EH (cell line): ENCODE measurements around the gene ACY1.
A peak's percentile ranks its signal among the peaks of the same experiment; 100 is the strongest.
"Not testable (repeated sequence)": the region's sequence is repeated elsewhere in the genome, so short reads cannot be mapped to it uniquely, and the experiment has no call there.

ENCODE experiments used
- DNase-seq: peaks from one replicate; pipeline ENCODE4 v3.0.0-alpha.2; 2015; ENCODE audit warnings: low read depth

ACY1 gene

DNA sequence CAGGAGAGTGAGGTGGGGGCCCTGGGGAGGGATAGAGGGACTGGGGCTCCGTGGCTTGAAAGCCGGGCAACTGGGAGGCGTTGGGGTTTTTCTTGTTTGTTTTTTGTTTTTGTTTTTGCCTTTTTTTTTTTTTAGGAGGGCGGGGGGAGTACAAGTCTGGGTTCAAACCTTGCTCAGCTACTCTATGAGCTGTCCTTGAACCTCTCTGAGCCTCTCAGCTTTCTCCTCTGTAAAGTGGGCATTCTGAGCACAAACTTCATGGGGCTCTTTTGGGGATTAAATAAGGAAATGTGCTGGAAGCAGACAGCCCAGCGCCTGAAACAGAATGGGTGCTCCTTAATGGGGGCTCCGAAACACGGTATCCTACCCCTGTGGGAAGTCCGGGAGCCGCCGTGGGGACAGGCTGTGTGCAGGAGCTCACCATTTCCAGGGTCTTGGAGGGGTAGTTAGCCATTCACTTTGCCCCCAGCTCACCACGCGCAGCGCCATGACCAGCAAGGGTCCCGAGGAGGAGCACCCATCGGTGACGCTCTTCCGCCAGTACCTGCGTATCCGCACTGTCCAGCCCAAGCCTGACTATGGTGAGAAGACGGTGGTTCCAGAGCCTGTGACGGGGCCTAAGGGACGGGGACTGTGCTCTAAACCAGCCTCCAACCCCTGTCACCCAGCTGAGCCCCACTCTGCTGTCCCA lies 388 bp downstream of the ACY1 start:
- DNase-seq = no peak

DNA sequence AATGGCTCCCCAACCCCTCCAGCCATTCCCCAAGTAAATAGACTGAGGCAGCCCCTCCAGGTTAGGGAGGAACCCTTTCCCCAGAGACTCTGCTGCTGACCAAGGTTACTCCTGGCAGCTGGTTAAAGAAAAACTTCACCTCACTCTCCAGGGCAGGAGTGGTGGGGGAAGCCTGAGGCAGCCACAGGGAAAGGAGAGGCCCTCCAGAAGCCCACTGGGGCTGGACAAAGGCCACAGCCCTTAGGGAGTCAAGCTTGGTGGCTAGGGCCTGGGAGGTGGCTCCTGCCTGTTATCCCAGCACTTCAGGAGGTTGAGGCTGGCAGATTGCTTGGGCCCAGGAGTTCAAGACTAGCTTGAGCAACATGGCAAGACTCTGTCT lies 923 bp downstream of the ACY1 start:
- DNase-seq = no peak

DNA sequence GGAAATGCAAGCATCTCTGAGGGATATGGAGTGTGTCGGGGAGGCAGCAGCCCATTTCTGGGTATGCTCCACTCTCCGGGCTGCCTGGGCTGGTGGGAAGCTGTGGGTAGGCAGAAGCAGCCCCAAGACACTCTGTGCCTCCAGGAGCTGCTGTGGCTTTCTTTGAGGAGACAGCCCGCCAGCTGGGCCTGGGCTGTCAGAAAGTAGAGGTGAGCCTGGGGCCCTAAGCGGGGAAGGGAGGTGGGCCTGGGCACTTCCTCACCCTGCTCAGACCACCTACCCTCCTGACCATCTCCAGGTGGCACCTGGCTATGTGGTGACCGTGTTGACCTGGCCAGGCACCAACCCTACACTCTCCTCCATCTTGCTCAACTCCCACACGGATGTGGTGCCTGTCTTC lies 1.7 kb downstream of the ACY1 start:
- DNase-seq = no peak

DNA sequence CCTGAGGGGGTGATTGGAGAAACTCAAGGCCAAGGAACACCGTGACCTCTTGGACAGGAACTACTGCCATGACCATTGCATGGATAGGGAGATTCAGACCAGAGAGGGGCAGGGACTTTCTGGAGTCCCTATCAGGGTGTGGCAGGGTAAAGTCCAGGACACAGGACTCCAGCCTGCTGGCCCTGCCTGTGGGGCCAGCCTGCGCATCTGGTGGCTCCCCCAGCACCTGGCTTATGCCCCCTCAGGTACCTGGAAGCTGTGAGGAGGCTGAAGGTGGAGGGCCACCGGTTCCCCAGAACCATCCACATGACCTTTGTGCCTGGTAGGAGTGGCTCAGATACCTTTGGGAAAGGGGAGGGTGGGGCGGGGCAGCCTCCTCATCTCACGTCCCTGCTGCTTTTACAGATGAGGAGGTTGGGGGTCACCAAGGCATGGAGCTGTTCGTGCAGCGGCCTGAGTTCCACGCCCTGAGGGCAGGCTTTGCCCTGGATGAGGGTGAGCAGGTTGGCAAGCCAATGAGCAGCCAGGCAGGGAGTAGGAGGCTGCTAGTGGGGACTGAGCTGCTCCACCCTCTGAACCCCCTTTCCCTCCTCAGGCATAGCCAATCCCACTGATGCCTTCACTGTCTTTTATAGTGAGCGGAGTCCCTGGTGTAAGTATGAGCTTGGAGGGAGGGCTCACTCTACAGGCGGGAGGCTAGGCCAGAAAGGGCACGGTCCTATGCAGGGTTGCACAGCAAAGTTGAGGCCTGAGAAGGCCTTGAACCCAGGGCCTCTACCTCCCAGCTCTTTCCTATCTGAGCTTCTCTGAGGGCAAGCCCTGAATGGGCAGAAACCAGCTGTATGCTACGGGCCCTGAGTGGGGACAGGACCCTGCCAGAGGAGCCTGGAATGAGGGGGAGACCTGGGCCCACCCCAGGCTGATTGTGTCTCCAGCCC lies 2.9 kb downstream of the ACY1 start:
- DNase-seq = no peak

DNA sequence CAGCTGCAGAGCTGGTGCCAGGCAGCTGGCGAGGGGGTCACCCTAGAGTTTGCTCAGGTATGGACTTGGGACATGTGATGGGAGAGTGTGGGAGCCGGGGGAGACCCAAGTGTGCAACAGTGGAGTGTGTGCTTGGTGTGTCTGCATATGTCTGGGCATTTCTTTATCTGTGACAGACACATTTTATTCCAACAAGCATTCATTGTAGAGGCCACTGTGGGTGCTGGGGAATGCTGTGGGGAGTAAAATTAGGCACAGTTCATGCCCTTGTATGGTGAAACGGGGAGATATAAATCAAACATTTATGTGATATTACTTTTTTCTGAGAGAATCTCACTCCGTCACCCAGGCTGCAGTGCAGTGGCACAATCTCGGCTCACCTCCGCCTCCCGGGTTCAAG lies 4.2 kb downstream of the ACY1 start:
- DNase-seq = no peak

DNA sequence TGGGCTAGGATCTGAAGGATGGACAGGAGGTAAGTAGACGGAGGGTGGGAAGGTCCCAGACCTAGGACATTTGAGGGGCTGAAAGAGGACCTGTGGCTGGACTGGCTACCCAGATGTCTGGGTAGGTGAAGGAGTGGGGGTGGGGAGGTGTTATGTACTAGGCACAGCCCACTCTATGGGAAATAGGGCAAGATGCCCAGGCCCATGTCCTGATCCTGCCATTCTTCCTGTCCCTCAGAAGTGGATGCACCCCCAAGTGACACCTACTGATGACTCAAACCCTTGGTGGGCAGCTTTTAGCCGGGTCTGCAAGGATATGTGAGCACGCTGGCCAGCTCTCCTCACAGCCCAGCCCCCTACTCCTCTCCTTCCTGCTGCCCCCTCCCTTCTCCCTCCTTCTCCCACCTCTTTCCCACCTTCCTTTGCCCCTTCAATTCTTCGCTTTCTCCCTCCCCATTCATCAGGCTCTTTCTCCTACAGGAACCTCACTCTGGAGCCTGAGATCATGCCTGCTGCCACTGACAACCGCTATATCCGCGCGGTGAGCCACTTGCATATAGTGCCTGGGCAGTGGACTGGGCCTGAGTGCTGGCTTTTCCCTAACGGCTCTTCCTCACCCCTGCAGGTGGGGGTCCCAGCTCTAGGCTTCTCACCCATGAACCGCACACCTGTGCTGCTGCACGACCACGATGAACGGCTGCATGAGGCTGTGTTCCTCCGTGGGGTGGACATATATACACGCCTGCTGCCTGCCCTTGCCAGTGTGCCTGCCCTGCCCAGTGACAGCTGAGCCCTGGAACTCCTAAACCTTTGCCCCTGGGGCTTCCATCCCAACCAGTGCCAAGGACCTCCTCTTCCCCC lies 5.2 kb downstream of the ACY1 start:
- DNase-seq = no peak

DNA sequence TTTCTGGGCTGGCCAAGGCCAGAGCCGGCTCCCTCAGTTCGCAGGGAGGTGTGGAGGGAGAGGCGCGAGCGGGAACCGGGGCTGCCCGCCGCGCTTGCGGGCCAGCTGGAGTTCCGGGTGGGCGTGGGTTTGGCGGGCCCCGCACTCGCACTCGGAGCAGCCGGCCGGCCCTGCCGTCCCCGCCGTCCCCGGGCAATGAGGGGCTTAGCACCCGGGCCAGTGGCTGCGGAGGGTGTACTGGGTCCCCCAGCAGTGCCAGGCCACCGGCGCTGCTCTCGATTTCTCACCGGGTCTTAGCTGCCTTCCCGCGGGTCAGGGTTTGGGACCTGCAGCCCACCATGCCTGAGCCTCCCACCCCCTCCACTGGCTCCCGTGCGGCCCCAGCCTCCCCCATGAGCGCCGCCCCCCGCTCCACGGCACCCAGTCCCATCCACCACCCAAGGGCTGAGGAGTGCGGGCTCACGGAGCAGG lies 7.2 kb downstream of the ACY1 start:
- not testable (repeated sequence) for DNase-seq

DNA sequence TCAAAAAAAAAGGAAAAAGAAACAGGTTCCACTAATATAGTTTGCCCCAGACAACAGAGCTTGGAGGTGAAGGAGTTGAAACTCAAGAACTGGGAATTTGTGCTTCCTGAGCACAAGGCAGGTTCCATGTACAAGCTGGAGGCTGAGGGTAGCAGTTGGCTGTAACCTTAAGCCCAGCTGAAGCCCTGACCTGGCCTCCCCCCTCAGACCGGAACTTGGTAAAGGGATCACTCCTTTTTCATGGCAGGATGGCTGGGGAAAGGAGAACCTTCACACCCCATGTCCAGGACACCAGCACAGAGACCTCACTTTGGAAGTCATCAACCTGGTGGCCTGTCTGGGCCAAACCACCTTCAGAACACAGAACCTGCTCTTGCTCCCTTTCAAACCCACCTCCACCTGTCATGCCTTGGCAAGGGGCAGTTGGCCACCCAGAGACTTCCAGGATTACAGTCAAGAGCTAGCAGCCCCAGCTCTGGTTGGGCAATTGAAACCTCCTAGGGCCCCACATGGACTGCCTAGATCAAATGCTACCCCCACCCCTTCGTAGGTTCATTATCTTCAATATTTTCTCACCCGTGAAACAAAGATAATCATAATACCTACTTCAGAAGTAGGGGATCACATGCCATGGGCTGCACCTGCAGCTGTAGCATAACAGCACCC lies 8.8 kb downstream of the ACY1 start:
- no peak for DNase-seq

DNA sequence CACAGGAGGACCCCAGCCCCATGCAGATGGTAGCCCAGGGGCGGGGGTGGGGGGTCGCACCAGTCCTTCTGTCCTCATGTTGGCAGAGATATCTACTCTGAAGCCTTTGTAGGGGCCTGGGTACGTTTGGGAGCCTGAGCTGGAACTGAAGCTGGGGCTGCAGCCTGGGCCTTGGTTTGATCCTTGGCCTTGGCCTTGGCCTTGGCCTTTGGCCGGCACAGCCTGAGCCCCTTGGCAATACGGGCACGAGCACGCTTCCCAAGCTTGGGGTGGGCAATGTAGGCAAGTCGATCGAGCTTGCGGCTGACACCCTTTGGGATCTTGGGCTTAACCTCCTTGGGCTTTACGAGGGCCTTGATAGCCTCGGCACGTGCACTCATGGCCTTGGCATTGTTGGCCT lies 10.3 kb downstream of the ACY1 start:
- not testable (repeated sequence) for DNase-seq

DNA sequence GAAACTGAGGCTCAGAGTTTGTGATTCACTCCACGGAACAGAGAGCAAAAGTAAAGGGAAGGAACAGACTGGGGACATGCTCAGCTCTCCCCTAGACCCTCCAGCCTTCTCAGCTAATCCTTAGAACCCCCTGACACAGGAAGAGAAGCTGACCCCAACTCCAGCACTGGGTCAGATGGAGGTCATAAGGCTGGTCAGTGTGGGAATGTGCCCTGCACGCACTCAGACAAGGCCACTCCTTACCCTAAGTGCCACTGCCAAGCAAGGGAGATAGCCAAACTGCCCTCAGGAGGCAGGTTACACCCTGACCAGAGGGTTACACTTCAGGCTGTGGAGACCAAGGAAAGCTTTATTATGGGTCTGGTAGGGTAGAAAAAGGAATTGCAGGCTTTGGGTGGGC lies 11.2 kb downstream of the ACY1 start:
- no peak for DNase-seq

DNA sequence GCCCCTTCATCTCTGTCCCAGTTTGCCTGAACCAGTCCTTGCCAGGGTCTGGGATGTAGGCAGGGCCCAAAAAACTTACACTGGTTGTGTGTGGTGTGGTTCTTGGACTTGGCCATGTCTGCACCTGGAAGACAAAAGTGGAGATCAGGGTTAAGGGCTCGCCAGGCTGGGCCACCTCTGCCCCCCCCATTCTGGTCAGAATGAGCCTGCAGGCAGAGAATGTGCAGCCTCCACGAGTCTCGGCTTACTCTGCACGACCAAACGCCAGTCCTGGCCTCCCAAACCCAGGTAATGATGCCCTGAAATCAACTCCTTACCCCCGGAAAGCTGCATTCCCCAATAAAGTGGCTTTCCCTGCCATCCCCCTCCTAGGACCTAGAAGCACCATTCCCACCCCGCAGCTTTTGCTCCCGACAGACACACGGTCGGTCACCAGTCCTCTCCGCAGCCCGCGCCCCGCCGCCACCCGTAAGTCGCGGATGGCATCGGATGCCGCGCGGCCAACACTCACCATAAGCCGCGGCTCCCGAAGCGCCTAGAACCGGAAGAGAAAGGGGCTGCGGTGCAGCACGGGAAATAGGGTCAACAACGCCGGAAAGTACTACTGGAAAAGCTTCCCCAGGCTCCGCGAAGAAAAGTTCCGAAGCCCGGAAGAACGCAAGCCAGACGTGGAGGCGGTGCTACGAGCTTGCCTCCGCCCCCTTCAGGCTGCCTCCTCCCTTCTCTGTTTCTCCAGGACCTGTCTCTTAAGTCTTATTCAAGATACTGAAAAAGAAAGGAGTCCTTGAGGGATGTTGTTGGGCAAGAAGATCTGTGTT lies 12.2 kb downstream of the ACY1 start, which contains the start of gene RPL29:
Gene RPL29 (minus strand): TSS at position 550 of the 818 bp plus-strand sequence. CDS start 434 bp downstream, at position 116.
- peak; percentile 96 for DNase-seq

DNA sequence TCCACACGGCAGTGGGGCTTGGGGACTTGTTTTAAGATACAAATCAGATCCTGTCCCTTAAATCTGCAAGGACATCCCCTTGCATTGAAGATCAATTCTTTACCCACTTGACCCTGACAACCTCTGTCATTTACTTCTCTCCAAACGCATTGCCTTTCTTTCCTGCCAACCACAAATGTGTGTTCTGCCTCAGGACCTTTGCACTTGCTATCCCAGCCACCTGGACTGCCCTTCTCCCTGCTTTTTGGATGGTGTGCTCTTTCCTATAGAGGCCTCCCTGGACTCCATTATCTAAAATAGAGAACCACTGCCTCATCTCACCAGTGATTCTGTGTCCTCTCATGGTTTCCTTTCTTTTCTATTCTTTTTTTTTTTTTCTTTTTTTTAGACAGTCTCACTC lies 13.8 kb downstream of the ACY1 start:
- no peak for DNase-seq

DNA sequence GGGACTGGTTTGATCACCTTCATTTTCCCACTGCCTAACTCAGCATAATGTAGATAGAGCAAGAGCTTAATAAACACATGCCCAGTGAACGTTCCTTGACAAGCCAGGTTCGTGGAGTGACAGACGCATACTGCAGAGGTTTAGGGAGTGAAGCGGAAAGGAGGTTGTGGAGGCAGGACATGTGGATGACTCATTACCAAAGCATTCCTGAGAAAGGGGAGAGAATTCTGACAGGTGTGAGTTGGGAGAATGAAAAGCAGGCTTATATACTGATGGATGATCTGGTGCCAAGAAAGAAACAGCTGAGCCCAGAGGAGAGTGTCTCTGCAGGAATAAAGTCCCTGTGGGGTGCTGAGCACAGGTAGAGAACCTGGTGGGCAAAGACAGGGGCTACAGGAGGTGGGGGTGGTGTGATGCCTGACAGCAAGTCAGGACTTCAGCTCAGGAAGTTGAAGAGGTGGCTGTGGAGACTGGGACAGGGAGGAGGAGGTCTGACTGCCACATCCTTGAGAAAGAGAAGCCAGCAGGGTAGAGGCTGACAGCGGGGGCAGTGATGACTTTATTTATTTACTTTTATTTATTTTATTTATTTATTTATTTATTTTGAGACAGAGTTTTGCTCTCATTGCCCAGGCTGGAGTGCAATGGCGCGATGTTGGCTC lies 14.7 kb downstream of the ACY1 start:
- DNase-seq = no peak

DNA sequence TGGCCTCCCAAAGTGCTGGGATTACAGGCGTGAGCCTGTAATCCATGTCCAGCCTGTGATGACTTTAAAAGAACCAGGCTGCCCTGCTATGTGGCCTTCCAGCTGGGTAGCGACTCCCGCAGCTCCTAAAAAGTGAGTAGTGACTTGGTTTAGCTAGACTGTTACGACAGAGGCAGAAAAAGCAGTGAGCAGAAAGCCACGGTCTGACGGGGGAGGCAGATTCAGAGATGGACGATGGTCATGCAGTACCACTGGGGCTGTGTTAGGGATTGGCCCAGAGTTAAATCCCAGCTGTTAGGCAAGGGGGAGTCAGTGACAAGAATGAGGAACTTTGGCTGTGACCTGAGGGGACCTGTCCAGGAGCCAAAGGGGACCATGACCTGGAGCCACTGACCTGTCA lies 15.4 kb downstream of the ACY1 start:
- DNase-seq = no peak

DNA sequence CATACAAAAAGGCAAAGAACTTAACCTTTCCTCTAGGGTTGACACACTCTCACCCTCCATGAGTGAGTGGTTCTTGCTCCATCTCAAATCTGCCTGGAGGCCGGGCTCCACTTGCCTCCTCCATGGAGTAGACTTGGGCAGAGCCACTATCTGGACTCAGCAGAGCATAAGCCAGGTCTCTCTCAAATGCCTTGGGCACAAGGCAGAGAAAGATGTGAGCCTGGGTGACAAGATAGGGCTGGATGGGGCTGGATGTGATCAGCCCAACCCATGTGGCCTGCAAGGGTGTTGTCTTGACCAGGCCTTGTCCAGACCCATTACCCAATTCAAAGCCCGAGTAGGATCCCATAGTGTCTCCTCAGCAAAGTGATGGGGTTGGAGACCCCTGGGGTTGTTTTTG lies 16.5 kb downstream of the ACY1 start:
- no peak for DNase-seq

DNA sequence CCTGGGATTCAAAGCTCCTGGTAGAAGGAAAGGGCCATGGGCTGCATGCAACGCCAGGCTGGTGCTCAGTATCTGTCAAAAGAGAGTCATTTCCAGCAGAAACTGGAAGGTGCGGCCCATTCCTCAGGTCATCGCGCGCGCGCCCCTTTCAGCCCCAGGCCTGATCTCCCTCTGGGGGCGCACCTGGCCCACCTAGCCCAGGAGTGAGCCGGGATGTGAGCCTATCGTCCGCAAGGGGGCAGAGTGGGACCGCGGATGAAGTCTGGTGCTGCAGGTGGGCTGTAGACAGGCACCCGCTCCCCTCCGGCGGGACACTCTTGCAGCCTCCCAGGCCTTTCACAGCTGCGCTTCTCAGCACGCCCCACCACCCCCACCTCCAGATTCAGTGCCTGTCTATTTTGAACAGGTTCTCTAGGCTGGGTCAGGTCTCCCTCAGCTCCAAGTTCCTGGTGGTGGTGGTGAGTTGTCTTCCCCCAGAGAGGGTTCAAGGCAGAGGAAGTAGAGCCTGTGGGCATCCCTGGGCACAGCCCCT lies 18.2 kb downstream of the ACY1 start:
- DNase-seq = peak; percentile 69

DNA sequence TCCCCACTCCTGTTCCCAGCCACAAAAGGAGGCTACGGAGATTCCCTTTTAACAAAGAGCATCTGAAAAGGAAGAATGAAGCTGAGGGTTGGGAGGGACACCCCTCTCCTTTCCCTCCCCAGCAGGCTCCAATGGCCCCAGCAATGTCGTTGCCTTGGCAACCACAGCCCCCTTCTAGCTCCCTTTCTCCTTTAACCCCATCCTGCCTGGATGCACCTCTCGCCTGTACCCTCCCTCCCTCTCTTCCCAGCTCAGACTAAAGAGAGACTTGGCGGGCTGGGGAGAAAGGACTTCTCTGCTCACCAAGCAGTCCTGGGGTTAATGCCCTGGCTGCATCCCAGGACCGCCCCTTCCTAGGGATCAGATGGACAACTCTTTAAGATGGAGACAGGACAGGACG lies 19.4 kb downstream of the ACY1 start:
- DNase-seq = no peak

DNA sequence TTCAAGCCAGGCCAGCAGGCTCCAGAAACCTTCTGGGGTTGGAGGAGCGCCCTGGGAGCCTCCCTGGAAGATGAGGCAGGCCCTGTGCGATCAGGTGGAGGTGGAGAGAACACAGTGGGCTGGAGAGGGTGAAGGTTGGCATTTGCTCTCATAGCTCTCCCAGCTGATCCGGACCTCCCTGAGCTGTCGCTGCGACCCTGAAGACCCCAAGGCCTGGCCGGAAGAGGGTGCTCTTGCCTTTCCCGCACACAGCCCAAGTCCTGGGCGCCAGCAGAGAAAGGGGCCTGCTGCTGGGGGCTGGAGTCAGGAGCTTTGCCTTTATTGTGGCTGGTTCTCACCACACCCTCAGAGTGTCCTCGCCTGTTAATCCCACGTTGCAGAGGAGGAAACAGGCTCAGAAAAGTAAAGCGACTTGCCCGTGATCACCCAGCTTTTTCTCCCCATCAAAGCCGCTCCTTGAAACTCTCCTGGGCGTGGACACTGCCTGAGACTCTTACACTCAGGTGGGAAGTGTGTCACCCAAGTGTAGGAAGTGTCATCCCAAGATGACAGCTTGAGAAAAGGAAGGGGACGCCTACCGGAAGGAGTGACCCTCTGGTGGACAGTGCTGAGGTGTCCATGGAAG lies 20.9 kb downstream of the ACY1 start:
- peak; percentile 70 for DNase-seq

DNA sequence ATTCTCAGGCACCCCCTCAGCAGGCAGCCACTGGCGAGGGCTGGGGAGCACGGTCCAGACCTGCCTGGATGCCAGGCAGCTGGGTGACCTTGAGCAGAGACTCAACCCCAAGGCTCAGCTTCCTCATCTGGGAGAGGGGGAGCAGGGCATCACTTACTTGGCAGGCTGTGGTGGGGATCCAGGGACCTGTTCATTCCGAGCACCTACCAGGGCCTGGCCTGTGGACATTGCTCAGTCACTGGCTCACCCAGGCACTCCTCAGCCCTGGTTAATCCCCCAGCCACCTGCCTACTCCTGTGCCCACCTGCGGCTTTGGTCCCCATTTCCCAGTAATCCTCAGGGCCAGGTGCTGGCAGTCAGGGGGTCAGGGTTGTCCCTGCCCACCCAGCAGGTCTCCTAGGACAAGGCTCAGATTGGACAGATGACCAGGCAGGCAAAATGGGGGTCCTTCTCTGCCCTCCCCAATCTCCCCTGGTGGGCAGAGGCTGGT lies 21.6 kb downstream of the ACY1 start:
- DNase-seq = no peak
